Heart right ventricle (tissue), 16 donors: ENCODE data around the gene TMEM190. TPM values are rescaled to one million over a fixed set of nuclear protein-coding genes. Genes with fewer than 3 reads are reported as not detected.

Source experiments
- ATAC-seq, 8 donors: fragments of 200-7000 bp; cut with Tn5 transposase; one replicate each; pipeline ENCODE4 v1.9.1; 2020; ENCODE audit warnings: mild to moderate bottlenecking in 8 of 8, moderate library complexity in 8 of 8, moderate number of reproducible peaks in 1 of 8
- DNase-seq, 2 donors: peaks; one replicate each; pipeline ENCODE4 v3.0.0-alpha.2; 2020
- H3K27ac ChIP-seq, 10 donors: fragments of 200-600 bp; sonication (generic) in 2 of 10; one replicate each; pipeline versions ENCODE4 v1.5.0 to v1.8.0; 2020 to 2022; ENCODE audit warnings: mild to moderate bottlenecking in 3 of 10
- H3K27me3 ChIP-seq, 7 donors: fragments of 200-600 bp; one replicate each; pipeline ENCODE4 v1.8.0; 2021 to 2022; ENCODE audit warnings: mild to moderate bottlenecking in 2 of 7
- H3K36me3 ChIP-seq, 9 donors: fragments of 200-600 bp; sonication (generic) in 1 of 9; one replicate each; pipeline versions ENCODE4 v1.5.0 to v1.8.0; 2020 to 2022; ENCODE audit warnings: mild to moderate bottlenecking in 2 of 9
- H3K4me1 ChIP-seq, 9 donors: fragments of 200-600 bp; sonication (generic) in 1 of 9; one replicate each; pipeline versions ENCODE4 v1.5.0 to v1.8.0; 2020 to 2022; ENCODE audit warnings: mild to moderate bottlenecking in 4 of 9
- H3K4me3 ChIP-seq, 10 donors: fragments of 200-600 bp; sonication (generic) in 2 of 10; one replicate each; pipeline versions ENCODE4 v1.5.0 to v1.8.0; 2020 to 2022; ENCODE audit warnings: mild to moderate bottlenecking in 7 of 10, moderate library complexity in 2 of 10
- H3K9me3 ChIP-seq, 11 donors: fragments of 200-600 bp in 10 of 11; sonication (generic) in 2 of 11; one replicate each; pipeline versions ENCODE4 v1.5.0 to v1.8.0; 2013 to 2022; ENCODE audit warnings: mild to moderate bottlenecking in 2 of 11, control low read depth in 1 of 11, moderate library complexity in 1 of 11
- CTCF ChIP-seq, 9 donors: fragments of 200-600 bp; sonication (generic) in 2 of 9; IDR thresholded peaks; one replicate each; pipeline versions ENCODE4 v1.5.0 to v1.8.0; 2021 to 2022; ENCODE audit warnings: antibody characterized with exemption in 9 of 9, mild to moderate bottlenecking in 5 of 9, moderate library complexity in 1 of 9
- WGBS, 2 donors: extraction: QIAGEN DNeasy Blood & Tissue Kit; methylation state at CpG; one replicate each; pipeline ENCODE4 v1.1.7; 2013; ENCODE audit warnings: inconsistent platforms in 1 of 2; 5-methylcytosine and 5-hydroxymethylcytosine counted together
- intact Hi-C, 10 donors: fragments of 100-400 bp; cut with DNase I; formaldehyde crosslinking; loops; one replicate each; pipeline versions ENCODE4 v1.11.1 to v1.14.2; 2022
- polyA plus RNA-seq, 2 donors: library from polyadenylated mRNA; stranded (reverse); fragments of 200-250 nt; gene quantifications; one replicate each; pipeline ENCODE4 v1.2.3, GENCODE V29; 2013
- total RNA-seq, 10 donors: library from RNA; stranded (reverse); fragmentation: NEBNext Ultra II Directional in 3 of 10; extraction: Animal tissue kit (Norgen Biotek cat#: 25700) in 3 of 10; gene quantifications; one replicate each; pipeline versions ENCODE4 v1.2.1 to v1.2.4, GENCODE V29; 2021 to 2023
- donor health status: Arrhythmogenic right ventricular cardiomyopathy.
- donor health status: ischemic (EF 13 %, LVEDD 7.1; RV severe dilation, severe dysfunction).
- donor health status: healthy with polysubstance abuse.
- donor health status: DM: no; HTN: yes; CAD: no.
- donor health status: DM: no; HTN: no; CAD: no.
- donor health status: ischemic (EF 25% LVEDD 6.9; RV normal size, moderate dysfunction).
- donor health status: ischemic (EF 25% LVEDD 5.7; RV mildly dilated, moderate dysfunction).
- donor health status: healthy.
- donor health status: DM: yes; HTN: yes; CAD: no.
- donor health status: Ischemic cardiomyopathy.
- donor health status: ischemic (EF 35%, LVEDD 5.7; RV mildly dilated, moderate dysfunction).
- donor health status: nonischemic (EF 11% LVEDD 7.7; RV severe dilation, severe dysfunction).
- donor health status: DM: yes; HTN: yes; CAD: no.
- donor health status: PGD.
- donor health status: ischemic (EF 29% LVEDD 5.4; RV normal size, mild dysfunction).
- donor health status: nonischemic (EF 23%, LVEDD 6.1; RV moderate dilation, normal function).

Gene TMEM190
- total and polyA plus RNA-seq, 12 donors, result not detected

GRCh38 chr19:55423225-55424005 lies 46.8 kb downstream of the TMEM190 start:
- H3K9me3 ChIP-seq, result no peaks in the 10 kb centered on the region
- DNase-seq (no peak), ATAC-seq (peak in 2 of 8 donors; percentile 14 to 31)
- 47 to 58% methylated on average over 13 of the region's 13 CpGs for WGBS, 2 donors
- no peak overlapping the region for H3K27ac ChIP-seq
- peaks cover 0 to 60% (median 10%) of the 10 kb centered on the region in 7 donors for H3K27me3 ChIP-seq
- no peak overlapping the region for H3K4me3 ChIP-seq
- H3K4me1 ChIP-seq, result peaks cover 0 to 4% (median 0%) of the 10 kb centered on the region in 9 donors
- intact Hi-C loops, result no loop called here
- no peaks in the 10 kb centered on the region for H3K36me3 ChIP-seq
- no peak for TF ChIP-seq CTCF (IDR thresholded peaks at IDR 0.05)

GRCh38 chr19:55424518-55424917 lies 47.9 kb downstream of the TMEM190 start:
- no peaks in the 10 kb centered on the region for H3K9me3 ChIP-seq
- ATAC-seq, result no peak
- no peak overlapping the region for H3K27ac ChIP-seq
- H3K4me3 ChIP-seq, result no peak overlapping the region
- peaks cover 0 to 4% (median 0%) of the 10 kb centered on the region in 9 donors for H3K4me1 ChIP-seq
- no peaks in the 10 kb centered on the region for H3K36me3 ChIP-seq
- WGBS, 2 donors, result 72 to 74% methylated on average over 3 of the region's 3 CpGs
- H3K27me3 ChIP-seq, result peaks cover 0 to 61% (median 21%) of the 10 kb centered on the region in 7 donors
- TF ChIP-seq CTCF (IDR thresholded peaks at IDR 0.05), result no peak
- intact Hi-C loops, result no loop called here
- DNase-seq, result no peak

- H3K27me3 ChIP-seq, result peaks cover 0 to 71% (median 35%) of the 10 kb centered on the region in 7 donors
- no peaks in the 10 kb centered on the region for H3K36me3 ChIP-seq
- peaks cover 0 to 4% (median 0%) of the 10 kb centered on the region in 9 donors for H3K4me1 ChIP-seq
- H3K9me3 ChIP-seq, result no peaks in the 10 kb centered on the region
- H3K27ac ChIP-seq, result no peak overlapping the region
- H3K4me3 ChIP-seq, result no peak overlapping the region
- ATAC-seq, result no peak
- no peak for DNase-seq
- no peak for TF ChIP-seq CTCF (IDR thresholded peaks at IDR 0.05)
- WGBS, 2 donors, result 66 to 74% methylated on average over 2 of the region's 2 CpGs
- intact Hi-C loops, result no loop called here
These were observed 49.4 kb downstream of the TMEM190 start for GRCh38 chr19:55426042-55426441.

Other genes starting within 250 kb of the TMEM190 start
- gene TNNT1, start 227.6 kb upstream of the TMEM190 start, total RNA-seq, result 100 to 1,000 TPM in 5 of 10 donors, 10 to 100 TPM in 5; 19.7 to 234 (median 97.1) TPM
- 100 to 1,000 TPM in 1 of 2 donors, 10 to 100 TPM in 1; 32.3 to 721 TPM for gene TNNT1, start 227.6 kb upstream of the TMEM190 start, polyA plus RNA-seq
- gene TNNI3, start 219.1 kb upstream of the TMEM190 start, total RNA-seq, result over 10,000 TPM in 4 of 10 donors, 1,000 to 10,000 TPM in 6; 3,000 to 12,900 (median 9,464) TPM
- over 10,000 TPM in 1 of 2 donors, 1,000 to 10,000 TPM in 1; 4,629 to 45,177 TPM for gene TNNI3, start 219.1 kb upstream of the TMEM190 start, polyA plus RNA-seq
- 1 to 10 TPM in 8 of 10 donors, under 1 TPM in 2; 0.37 to 3.9 (median 2.4) TPM for gene DNAAF3, start 210.2 kb upstream of the TMEM190 start, total RNA-seq
- gene DNAAF3, start 210.2 kb upstream of the TMEM190 start, polyA plus RNA-seq, result 1 to 10 TPM; 1.2 to 5.9 TPM
- gene SYT5, start 196.5 kb upstream of the TMEM190 start, total RNA-seq, result 1 to 10 TPM in 1 of 10 donors, not detected in 9; 1.1 TPM
- under 1 TPM in 1 of 2 donors, not detected in 1; under 0.01 TPM for gene SYT5, start 196.5 kb upstream of the TMEM190 start, polyA plus RNA-seq
- 1 to 10 TPM in 7 of 10 donors, under 1 TPM in 3; 0.25 to 7.5 (median 2.4) TPM for gene PTPRH, start 167.3 kb upstream of the TMEM190 start, total RNA-seq
- 1 to 10 TPM; 1.3 to 6.1 TPM for gene PTPRH, start 167.3 kb upstream of the TMEM190 start, polyA plus RNA-seq
- gene TMEM86B, start 148.1 kb upstream of the TMEM190 start, total RNA-seq, result 1 to 10 TPM in 9 of 10 donors, under 1 TPM in 1; 0.77 to 2.5 (median 1.9) TPM
- 1 to 10 TPM; 2.7 to 5.9 TPM for gene TMEM86B, start 148.1 kb upstream of the TMEM190 start, polyA plus RNA-seq
- 10 to 100 TPM; 31.1 to 51.3 (median 39.0) TPM for gene PPP6R1, start 117.8 kb upstream of the TMEM190 start, total RNA-seq
- 10 to 100 TPM; 36.8 to 38.0 TPM for gene PPP6R1, start 117.8 kb upstream of the TMEM190 start, polyA plus RNA-seq
- 10 to 100 TPM; 26.7 to 41.6 (median 31.6) TPM for gene HSPBP1, start 96.7 kb upstream of the TMEM190 start, total RNA-seq
- 10 to 100 TPM; 54.2 to 83.7 TPM for gene HSPBP1, start 96.7 kb upstream of the TMEM190 start, polyA plus RNA-seq
- 10 to 100 TPM in 2 of 10 donors, 1 to 10 TPM in 8; 2.3 to 12.6 (median 4.1) TPM for gene BRSK1, start 92.8 kb upstream of the TMEM190 start, total RNA-seq
- 1 to 10 TPM; 1.8 to 2.0 TPM for gene BRSK1, start 92.8 kb upstream of the TMEM190 start, polyA plus RNA-seq
- 1 to 10 TPM in 3 of 10 donors, under 1 TPM in 4, not detected in 3; 0.41 to 6.5 (median 0.75) TPM for gene TMEM150B, start 51.5 kb upstream of the TMEM190 start, total RNA-seq
- gene TMEM150B, start 51.5 kb upstream of the TMEM190 start, polyA plus RNA-seq, result under 1 TPM in 1 of 2 donors, not detected in 1; 0.38 TPM
- gene KMT5C, start 37.0 kb upstream of the TMEM190 start, total RNA-seq, result 1 to 10 TPM; 4.0 to 9.2 (median 6.9) TPM
- gene KMT5C, start 37.0 kb upstream of the TMEM190 start, polyA plus RNA-seq, result 10 to 100 TPM in 1 of 2 donors, 1 to 10 TPM in 1; 4.7 to 12.4 TPM
- not detected for gene COX6B2, start 22.1 kb upstream of the TMEM190 start, total RNA-seq
- not detected for gene COX6B2, start 22.1 kb upstream of the TMEM190 start, polyA plus RNA-seq
- not detected for gene GARIN5B, start 13.6 kb upstream of the TMEM190 start, total RNA-seq
- gene GARIN5B, start 13.6 kb upstream of the TMEM190 start, polyA plus RNA-seq, result not detected
- gene IL11, start 6.4 kb upstream of the TMEM190 start, total RNA-seq, result not detected
- under 1 TPM; 0.30 to 0.37 TPM for gene IL11, start 6.4 kb upstream of the TMEM190 start, polyA plus RNA-seq
- 1 to 10 TPM in 2 of 10 donors, under 1 TPM in 6, not detected in 2; 0.25 to 1.3 (median 0.49) TPM for gene TMEM238, start 7.5 kb downstream of the TMEM190 start, total RNA-seq
- gene TMEM238, start 7.5 kb downstream of the TMEM190 start, polyA plus RNA-seq, result under 1 TPM in 1 of 2 donors, not detected in 1; 0.06 TPM
- 1,000 to 10,000 TPM in 1 of 10 donors, 100 to 1,000 TPM in 9; 473 to 1,031 (median 577) TPM for gene RPL28, start 9.1 kb downstream of the TMEM190 start, total RNA-seq
- 1,000 to 10,000 TPM in 1 of 2 donors, 100 to 1,000 TPM in 1; 776 to 1,617 TPM for gene RPL28, start 9.1 kb downstream of the TMEM190 start, polyA plus RNA-seq
- gene UBE2S, start 31.0 kb downstream of the TMEM190 start, total RNA-seq, result 10 to 100 TPM; 25.0 to 42.1 (median 30.7) TPM
- 10 to 100 TPM in 1 of 2 donors, 1 to 10 TPM in 1; 8.0 to 25.5 TPM for gene UBE2S, start 31.0 kb downstream of the TMEM190 start, polyA plus RNA-seq
- not detected for gene SHISA7, start 66.5 kb downstream of the TMEM190 start, total RNA-seq
- gene SHISA7, start 66.5 kb downstream of the TMEM190 start, polyA plus RNA-seq, result under 1 TPM in 1 of 2 donors, not detected in 1; under 0.01 TPM
- 10 to 100 TPM; 42.5 to 69.8 (median 48.3) TPM for gene ISOC2, start 84.8 kb downstream of the TMEM190 start, total RNA-seq
- 100 to 1,000 TPM in 1 of 2 donors, 10 to 100 TPM in 1; 88.7 to 117 TPM for gene ISOC2, start 84.8 kb downstream of the TMEM190 start, polyA plus RNA-seq
- not detected for gene C19orf85, start 87.9 kb downstream of the TMEM190 start, total RNA-seq
- not detected for gene C19orf85, start 87.9 kb downstream of the TMEM190 start, polyA plus RNA-seq
- 1 to 10 TPM; 2.5 to 7.8 (median 4.3) TPM for gene ZNF628, start 99.8 kb downstream of the TMEM190 start, total RNA-seq
- gene ZNF628, start 99.8 kb downstream of the TMEM190 start, polyA plus RNA-seq, result 1 to 10 TPM; 4.9 to 7.5 TPM
- 1 to 10 TPM; 5.8 to 9.9 (median 6.8) TPM for gene NAT14, start 108.4 kb downstream of the TMEM190 start, total RNA-seq
- 10 to 100 TPM in 1 of 2 donors, 1 to 10 TPM in 1; 9.0 to 16.4 TPM for gene NAT14, start 108.4 kb downstream of the TMEM190 start, polyA plus RNA-seq
- 1 to 10 TPM; 2.0 to 6.5 (median 4.0) TPM for gene SSC5D, start 111.6 kb downstream of the TMEM190 start, total RNA-seq
- 1 to 10 TPM in 1 of 2 donors, under 1 TPM in 1; 0.72 to 2.8 TPM for gene SSC5D, start 111.6 kb downstream of the TMEM190 start, polyA plus RNA-seq
- gene SBK2, start 160.3 kb downstream of the TMEM190 start, total RNA-seq, result 10 to 100 TPM in 1 of 10 donors, 1 to 10 TPM in 9; 1.1 to 14.1 (median 2.0) TPM
- 1 to 10 TPM in 1 of 2 donors, under 1 TPM in 1; 0.39 to 9.4 TPM for gene SBK2, start 160.3 kb downstream of the TMEM190 start, polyA plus RNA-seq
- 10 to 100 TPM in 4 of 10 donors, 1 to 10 TPM in 6; 2.0 to 33.3 (median 7.3) TPM for gene SBK3, start 168.7 kb downstream of the TMEM190 start, total RNA-seq
- 10 to 100 TPM in 1 of 2 donors, 1 to 10 TPM in 1; 3.2 to 11.3 TPM for gene SBK3, start 168.7 kb downstream of the TMEM190 start, polyA plus RNA-seq
- gene ZNF579, start 204.0 kb downstream of the TMEM190 start, total RNA-seq, result 10 to 100 TPM in 4 of 10 donors, 1 to 10 TPM in 6; 7.1 to 16.9 (median 9.6) TPM
- gene ZNF579, start 204.0 kb downstream of the TMEM190 start, polyA plus RNA-seq, result 10 to 100 TPM; 13.1 to 23.8 TPM
- gene FIZ1, start 222.7 kb downstream of the TMEM190 start, total RNA-seq, result 10 to 100 TPM; 11.6 to 18.8 (median 13.5) TPM
- 10 to 100 TPM in 1 of 2 donors, 1 to 10 TPM in 1; 9.3 to 16.5 TPM for gene FIZ1, start 222.7 kb downstream of the TMEM190 start, polyA plus RNA-seq
- gene ZNF524, start 223.5 kb downstream of the TMEM190 start, total RNA-seq, result 10 to 100 TPM in 8 of 10 donors, 1 to 10 TPM in 2; 7.9 to 22.0 (median 12.9) TPM
- 10 to 100 TPM; 34.9 to 39.4 TPM for gene ZNF524, start 223.5 kb downstream of the TMEM190 start, polyA plus RNA-seq
- gene ZNF865, start 228.8 kb downstream of the TMEM190 start, total RNA-seq, result 10 to 100 TPM; 11.8 to 20.0 (median 13.5) TPM
- 10 to 100 TPM; 13.9 to 26.5 TPM for gene ZNF865, start 228.8 kb downstream of the TMEM190 start, polyA plus RNA-seq
- gene ZNF784, start 247.7 kb downstream of the TMEM190 start, total RNA-seq, result 10 to 100 TPM in 8 of 10 donors, 1 to 10 TPM in 2; 8.9 to 16.4 (median 12.2) TPM
- 1 to 10 TPM; 6.4 to 9.9 TPM for gene ZNF784, start 247.7 kb downstream of the TMEM190 start, polyA plus RNA-seq